ENCODE results near the gene BHLHA15.

DNA sequence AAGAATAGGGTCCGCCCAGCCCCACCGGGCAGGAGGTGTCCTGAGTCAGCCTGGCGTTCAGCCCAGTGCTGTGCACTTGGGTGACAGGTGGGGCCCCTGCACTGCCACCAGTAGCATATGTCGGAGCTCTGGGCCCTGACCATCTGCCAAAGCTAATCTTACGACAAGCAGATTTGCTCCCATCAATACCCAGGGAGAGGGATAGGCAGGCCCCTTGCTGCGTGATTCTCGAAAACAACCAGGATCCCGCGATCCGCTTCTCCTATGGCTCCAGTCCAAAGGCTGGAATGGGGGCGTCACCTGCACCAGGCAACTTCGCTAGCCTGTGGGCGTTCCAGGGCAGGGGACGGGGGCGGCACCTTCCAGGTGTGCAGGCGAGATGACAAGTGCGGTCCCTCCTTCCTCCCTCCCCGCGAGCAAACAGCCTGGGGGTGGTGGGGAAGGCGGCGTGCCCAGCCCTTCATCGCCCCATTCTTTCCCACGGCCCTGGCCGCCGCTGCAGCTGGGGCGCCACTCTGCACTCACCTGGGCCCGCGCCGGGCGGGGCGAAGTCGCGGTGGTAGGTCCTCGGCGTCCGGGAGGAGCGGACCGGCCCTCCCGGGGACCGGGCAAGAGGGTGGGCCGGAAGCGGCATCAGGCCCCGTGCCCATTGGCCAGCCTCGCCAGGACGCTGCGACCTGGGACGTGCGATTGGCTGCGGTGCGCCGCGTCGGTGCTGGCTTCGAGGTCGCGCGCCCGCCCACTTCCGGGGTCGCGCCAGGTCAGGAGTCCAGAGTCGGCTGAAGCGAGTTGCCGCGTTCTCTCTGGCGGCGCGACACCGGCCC lies 40.6 kb downstream of the BHLHA15 start, which contains the start of gene TECPR1:
- TF ChIP-seq, protein P1, sequence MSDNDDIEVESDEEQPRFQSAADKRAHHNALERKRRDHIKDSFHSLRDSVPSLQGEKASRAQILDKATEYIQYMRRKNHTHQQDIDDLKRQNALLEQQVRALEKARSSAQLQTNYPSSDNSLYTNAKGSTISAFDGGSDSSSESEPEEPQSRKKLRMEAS (IDR thresholded peaks at IDR 0.05), result no peak; the same call in 1 of the 2 replicates
- TF ChIP-seq YY1 (IDR thresholded peaks at IDR 0.05; ENCODE audit: low read depth, low read length), result no peak
- peak in 1 of 2 experiments; percentile 48; a peak in 1 of 3 replicates for TF ChIP-seq POLR2A (IDR thresholded peaks at IDR 0.05; ENCODE audit: control extremely low read depth in 1 of 2, low read depth in 2 of 2, low read length in 2 of 2)
- no peak for TF ChIP-seq SIRT6 (IDR thresholded peaks at IDR 0.05; ENCODE audit: low read length)
- TF ChIP-seq TAF1 (IDR thresholded peaks at IDR 0.05; ENCODE audit: low read depth, low read length), result peak; percentile 5; the same call in 1 of the 2 replicates
- TF ChIP-seq, protein P2, sequence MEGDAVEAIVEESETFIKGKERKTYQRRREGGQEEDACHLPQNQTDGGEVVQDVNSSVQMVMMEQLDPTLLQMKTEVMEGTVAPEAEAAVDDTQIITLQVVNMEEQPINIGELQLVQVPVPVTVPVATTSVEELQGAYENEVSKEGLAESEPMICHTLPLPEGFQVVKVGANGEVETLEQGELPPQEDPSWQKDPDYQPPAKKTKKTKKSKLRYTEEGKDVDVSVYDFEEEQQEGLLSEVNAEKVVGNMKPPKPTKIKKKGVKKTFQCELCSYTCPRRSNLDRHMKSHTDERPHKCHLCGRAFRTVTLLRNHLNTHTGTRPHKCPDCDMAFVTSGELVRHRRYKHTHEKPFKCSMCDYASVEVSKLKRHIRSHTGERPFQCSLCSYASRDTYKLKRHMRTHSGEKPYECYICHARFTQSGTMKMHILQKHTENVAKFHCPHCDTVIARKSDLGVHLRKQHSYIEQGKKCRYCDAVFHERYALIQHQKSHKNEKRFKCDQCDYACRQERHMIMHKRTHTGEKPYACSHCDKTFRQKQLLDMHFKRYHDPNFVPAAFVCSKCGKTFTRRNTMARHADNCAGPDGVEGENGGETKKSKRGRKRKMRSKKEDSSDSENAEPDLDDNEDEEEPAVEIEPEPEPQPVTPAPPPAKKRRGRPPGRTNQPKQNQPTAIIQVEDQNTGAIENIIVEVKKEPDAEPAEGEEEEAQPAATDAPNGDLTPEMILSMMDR (IDR thresholded peaks at IDR 0.05; ENCODE audit: control extremely low read depth in 1 of 3, insufficient read depth in 1 of 3, low read depth in 1 of 3, low read length in 3 of 3), result no peak
- TF ChIP-seq RNF2 (IDR thresholded peaks at IDR 0.05; ENCODE audit: borderline replicate concordance, low read depth, low read length, missing control alignments, poor library complexity, severe bottlenecking), result no peak
- TF ChIP-seq, protein P3, sequence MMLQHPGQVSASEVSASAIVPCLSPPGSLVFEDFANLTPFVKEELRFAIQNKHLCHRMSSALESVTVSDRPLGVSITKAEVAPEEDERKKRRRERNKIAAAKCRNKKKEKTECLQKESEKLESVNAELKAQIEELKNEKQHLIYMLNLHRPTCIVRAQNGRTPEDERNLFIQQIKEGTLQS (IDR thresholded peaks at IDR 0.05; ENCODE audit: insufficient read depth, low read depth, low read length), result no peak
- TF ChIP-seq JUND (IDR thresholded peaks at IDR 0.05; ENCODE audit: low read length), result no peak
- TF ChIP-seq SIN3A (conservative IDR thresholded peaks at IDR 0.05 in 1 of 2, IDR thresholded peaks at IDR 0.05 in 1 of 2; ENCODE audit: low read depth in 1 of 2, low read length in 2 of 2), result peak; percentile 52 to 84; a peak in 3 of 4 replicates

All from H1 (cell line).